ENCODE measurements around the gene PM20D2.

The PM20D2 gene

DNA sequence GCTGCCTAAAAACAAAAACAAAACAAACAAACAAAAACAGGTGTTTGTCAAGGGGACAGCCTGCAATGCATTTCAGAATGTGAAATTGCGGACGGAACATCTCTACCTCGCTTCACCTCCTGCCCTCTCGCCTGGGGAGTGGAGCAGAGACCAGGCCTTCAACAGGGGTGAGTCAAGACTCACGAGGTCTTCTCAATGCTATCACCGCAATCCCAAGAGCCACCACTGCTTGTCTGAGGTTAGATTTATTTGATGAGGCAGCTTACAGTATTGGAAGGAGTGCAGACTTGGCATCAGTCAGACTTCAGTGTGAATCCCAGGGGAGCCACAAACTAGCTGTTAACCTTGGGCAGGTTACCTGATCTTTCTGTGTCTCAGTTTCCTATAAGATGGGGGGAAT, 63.6 kb downstream of the PM20D2 start:
- no peak for DNase-seq

DNA sequence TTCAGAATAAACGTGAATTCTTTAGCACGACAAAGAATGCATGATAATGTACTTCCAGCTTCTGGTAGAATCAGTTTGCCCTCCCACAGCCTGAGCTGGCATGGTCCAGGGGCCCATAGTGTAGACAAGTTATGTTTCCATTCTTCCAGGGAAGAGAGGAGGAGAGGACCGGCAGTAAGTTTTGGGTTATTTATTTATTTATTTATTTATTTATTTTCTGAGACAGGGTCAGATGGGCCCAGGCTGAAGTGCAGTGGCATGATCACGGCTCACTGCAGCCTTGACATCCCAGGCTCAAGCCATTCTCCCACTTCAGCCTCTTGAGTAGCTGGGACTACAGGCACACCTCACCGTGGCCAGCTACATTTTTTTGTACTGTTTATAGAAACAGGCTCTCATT, 66.6 kb downstream of the PM20D2 start:
- DNase-seq = no peak

DNA sequence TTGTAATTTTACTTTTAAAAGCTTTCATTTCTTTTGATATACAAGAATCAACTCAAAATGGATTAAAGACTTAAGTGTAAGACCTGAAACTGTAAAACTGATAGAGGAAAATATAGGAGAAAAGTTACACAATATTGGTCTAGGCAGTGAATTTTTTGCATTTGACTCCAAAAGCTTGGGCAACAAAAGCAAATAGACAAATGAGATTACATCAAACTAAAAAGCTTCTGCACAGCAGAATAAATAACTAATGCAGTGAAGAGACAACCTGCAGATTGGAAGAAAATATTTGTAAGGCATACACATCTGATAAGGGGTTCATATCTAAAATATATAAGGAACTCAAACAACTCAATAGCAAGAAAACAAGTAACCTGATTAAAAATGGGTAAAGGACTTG, 68.3 kb downstream of the PM20D2 start:
- DNase-seq = no peak
